ENCODE results near the gene FOCAD. TPM values are rescaled to one million over a fixed set of nuclear protein-coding genes. Genes with fewer than 3 reads are reported as not detected.

The FOCAD gene
- total RNA-seq, 6 experiments from 2014 or later = 31.8 to 46.7 (median 39.2) TPM

- no peaks in the 10 kb centered on the region for H3K9me3 Mint-ChIP-seq
- no peak overlapping the region for H3K27ac Mint-ChIP-seq
- H3K4me3 Mint-ChIP-seq = no peak overlapping the region
- peaks cover 6% of the 10 kb centered on the region for H3K4me1 Mint-ChIP-seq (ENCODE audit: low read depth)
- DNase-seq = no peak
- H3K36me3 Mint-ChIP-seq (ENCODE audit: low read depth) = peaks cover 13% of the 10 kb centered on the region
- TF ChIP-seq CTCF (IDR thresholded peaks at IDR 0.05) = no peak
- no peaks in the 10 kb centered on the region for H3K27me3 Mint-ChIP-seq (ENCODE audit: insufficient read depth)
Observed at GRCh38 chr9:20703146-20703545, 19.1 kb downstream of the FOCAD start.

GRCh38 chr9:20707708-20708107 lies 23.6 kb downstream of the FOCAD start:
- no peak for DNase-seq
- H3K9me3 Mint-ChIP-seq = no peaks in the 10 kb centered on the region
- H3K27me3 Mint-ChIP-seq (ENCODE audit: insufficient read depth) = no peaks in the 10 kb centered on the region
- peaks cover 13% of the 10 kb centered on the region for H3K36me3 Mint-ChIP-seq (ENCODE audit: low read depth)
- no peaks in the 10 kb centered on the region for H3K4me1 Mint-ChIP-seq (ENCODE audit: low read depth)
- no peak overlapping the region for H3K4me3 Mint-ChIP-seq
- no peak for TF ChIP-seq CTCF (IDR thresholded peaks at IDR 0.05)
- H3K27ac Mint-ChIP-seq = no peak overlapping the region

GRCh38 chr9:20713172-20713571 lies 29.1 kb downstream of the FOCAD start:
- no peak overlapping the region for H3K27ac Mint-ChIP-seq
- H3K27me3 Mint-ChIP-seq (ENCODE audit: insufficient read depth) = no peaks in the 10 kb centered on the region; the same call in 1 of the 2 replicates
- no peak for DNase-seq
- no peak for TF ChIP-seq CTCF (IDR thresholded peaks at IDR 0.05)
- H3K4me1 Mint-ChIP-seq (ENCODE audit: low read depth) = 0 out of 2 replicates have a peak, but pooled peaks cover 11% of the 10 kb centered on the region
- peaks cover 5% of the 10 kb centered on the region; the same call in 1 of the 2 replicates for H3K36me3 Mint-ChIP-seq (ENCODE audit: low read depth)
- H3K4me3 Mint-ChIP-seq = no peak overlapping the region
- H3K9me3 Mint-ChIP-seq = no peaks in the 10 kb centered on the region

- no peak for DNase-seq
- Mint-ChIP-seq H3K4me3 (no peak overlapping the region), H3K27me3 (ENCODE audit: insufficient read depth) (no peaks in the 10 kb centered on the region; the same call in 1 of the 2 replicates), H3K27ac (no peak overlapping the region), H3K4me1 (ENCODE audit: low read depth) (0 out of 2 replicates have a peak, but pooled peaks cover 11% of the 10 kb centered on the region), H3K36me3 (ENCODE audit: low read depth) (peaks cover 11% of the 10 kb centered on the region; the same call in 1 of the 2 replicates), H3K9me3 (no peaks in the 10 kb centered on the region)
- no peak for TF ChIP-seq CTCF (IDR thresholded peaks at IDR 0.05)
Observed at GRCh38 chr9:20714442-20715415, 30.7 kb downstream of the FOCAD start.

- Mint-ChIP-seq H3K4me1 (ENCODE audit: low read depth) (peaks cover 19% of the 10 kb centered on the region; the same call in 1 of the 2 replicates), H3K9me3 (no peaks in the 10 kb centered on the region), H3K36me3 (ENCODE audit: low read depth) (peaks cover 28% of the 10 kb centered on the region), H3K27me3 (ENCODE audit: insufficient read depth) (no peaks in the 10 kb centered on the region; the same call in 1 of the 2 replicates), H3K27ac (no peak overlapping the region; the same call in 1 of the 2 replicates), H3K4me3 (no peak overlapping the region)
- DNase-seq = no peak
- no peak for TF ChIP-seq CTCF (IDR thresholded peaks at IDR 0.05)
Observed at GRCh38 chr9:20722221-20722620, 38.2 kb downstream of the FOCAD start.

All from HFFc6 (cell line).